Kidney (tissue), 14 donors: ENCODE measurements around the gene DENND4A. TPM values are rescaled to one million over a fixed set of nuclear protein-coding genes. Genes with fewer than 3 reads are reported as not detected.

ENCODE experiments used
- DNase-seq, 5 donors: peaks; one replicate each; pipeline ENCODE4 v3.0.0-alpha.2; 2013 to 2020
- FAIRE-seq: peaks from 2 replicates; lab custom pipeline; 2012; peaks lifted over from hg19 to GRCh38; lab: Jason Lieb, UNC
- H3K27ac ChIP-seq, 2 donors: one replicate each; pipeline ENCODE4 v1.7.0; 2013; ENCODE audit warnings: low read depth in 2 of 2, low read length in 2 of 2, inconsistent platforms in 1 of 2
- H3K27me3 ChIP-seq: one replicate; pipeline ENCODE4 v1.7.1; 2013; ENCODE audit warnings: low read length, inconsistent platforms; ENCODE audit not compliant: control insufficient read depth, insufficient read depth
- H3K36me3 ChIP-seq, 3 donors: one replicate each; pipeline versions ENCODE4 v1.7.0 to v1.7.1; 2013; ENCODE audit warnings: low read length in 3 of 3, control low read depth in 1 of 3, inconsistent platforms in 1 of 3; ENCODE audit not compliant: insufficient read depth in 3 of 3, control insufficient read depth in 2 of 3
- H3K4me1 ChIP-seq, 3 donors: one replicate each; pipeline versions ENCODE4 v1.7.0 to v1.7.1; 2013; ENCODE audit warnings: low read length in 3 of 3, inconsistent platforms in 1 of 3, low read depth in 1 of 3; ENCODE audit not compliant: control insufficient read depth in 2 of 3, insufficient read depth in 2 of 3
- H3K4me3 ChIP-seq, 3 donors: one replicate each; pipeline versions ENCODE4 v1.7.0 to v1.8.1; 2013; ENCODE audit warnings: low read length in 3 of 3, control low read depth in 1 of 3, inconsistent platforms in 1 of 3
- H3K9ac ChIP-seq, 3 donors: one replicate each; pipeline versions ENCODE4 v1.7.0 to v1.7.1; 2013; ENCODE audit warnings: low read length in 3 of 3, control low read depth in 1 of 3, inconsistent platforms in 1 of 3
- H3K9me3 ChIP-seq, 3 donors: one replicate each; pipeline versions ENCODE4 v1.7.0 to v1.7.1; 2013; ENCODE audit warnings: low read length in 3 of 3, control low read depth in 1 of 3, inconsistent platforms in 1 of 3; ENCODE audit not compliant: control insufficient read depth in 2 of 3, insufficient read depth in 1 of 3
- CTCF ChIP-seq: IDR thresholded peaks from 3 replicates; pipeline ENCODE4 v1.5.1; 2012; ENCODE audit warnings: mild to moderate bottlenecking, moderate library complexity, borderline replicate concordance; ENCODE audit not compliant: insufficient read depth; ENCODE audit errors: extremely low read depth
- intact Hi-C: fragments of 100-400 bp; cut with DNase I; formaldehyde crosslinking; loops from one replicate; pipeline ENCODE4 v1.11.1; 2022
- microRNA-seq: library from miRNA; unstranded; fragments of <30 nt; microRNA quantifications from one replicate; pipeline ENCODE4 v1.2.0, GENCODE V29; 2020
- polyA plus RNA-seq: library from polyadenylated mRNA; stranded (reverse); fragments of 350-450 nt; fragmentation: Illumina TruSeq; extraction: RNeasy Lipid Tissue Mini Kit (QIAGEN cat#74804); gene quantifications from one replicate; pipeline ENCODE4 v1.2.3, GENCODE V29; 2014; ENCODE audit warnings: low read depth, low replicate concordance; ENCODE audit not compliant: insufficient read depth
- total RNA-seq: library from RNA; stranded (reverse); fragmentation: NEBNext Ultra II Directional; extraction: Animal tissue kit (Norgen Biotek cat#: 25700); gene quantifications from one replicate; pipeline ENCODE4 v1.2.1, GENCODE V29; 2021
- donor health status: control.
- donor health status: control.
- donor health status: control.
- donor health status: control.
- donor health status: control.
- donor health status: DM: yes; HTN: yes; CAD: no.
- donor health status: Normal renal cell carcinoma (clear cell type).

DENND4A gene
- total and polyA plus RNA-seq, 2 donors from 2014 or later = 8.6 to 35.9 TPM

- TF ChIP-seq CTCF = peak; percentile 53
- FAIRE-seq = no peak
- H3K4me3 ChIP-seq = peak within 1 kb of the TSS; percentile 81 to 97 (median 92)
- no peaks in the 10 kb centered on the region for H3K27me3 ChIP-seq
- intact Hi-C loops = no loop called here
- H3K27ac ChIP-seq = peak within 1 kb of the TSS; percentile 92 to 97
- no peaks in the 10 kb centered on the region for H3K9me3 ChIP-seq
- peaks cover 0 to 2% (median 0%) of the 10 kb centered on the region in 3 donors for H3K36me3 ChIP-seq
- H3K9ac ChIP-seq = peak within 1 kb of the TSS; percentile 69 to 97 (median 91)
- peaks cover 0 to 19% (median 15%) of the 10 kb centered on the region in 3 donors for H3K4me1 ChIP-seq
- peak; percentile 98 to 99 (median 99) for DNase-seq
Observed at GRCh38 chr15:65610871-65611718, 181.0 kb downstream of the DENND4A start, which contains the start of gene INTS14. Gene INTS14 (minus strand): TSS chr15:65611131. CDS start chr15:65607380, 3,751 bp downstream.

Small RNA genes lying within 50 kb of the gene (microRNA-seq; reads per million reads assigned to microRNA genes)
- gene MIR4511 = not detected

Other genes with a start within 250 kb of the DENND4A start
- gene INTS14, start 181.2 kb downstream of the DENND4A start, total RNA-seq = 37.1 TPM
- gene INTS14, start 181.2 kb downstream of the DENND4A start, polyA plus RNA-seq = 27.8 TPM
- gene SLC24A1, start 170.4 kb downstream of the DENND4A start, total RNA-seq = 18.9 TPM
- gene SLC24A1, start 170.4 kb downstream of the DENND4A start, polyA plus RNA-seq = 4.9 TPM
- 249 TPM for gene RAB11A, start 77.2 kb upstream of the DENND4A start, total RNA-seq
- gene RAB11A, start 77.2 kb upstream of the DENND4A start, polyA plus RNA-seq = 216 TPM